IMR-90 (cell line): ENCODE measurements around the gene VPS35. TPM values are rescaled to one million over a fixed set of nuclear protein-coding genes. Genes with fewer than 3 reads are reported as not detected.

ENCODE experiments used
- ATAC-seq: fragments of 200-7000 bp; cut with Tn5 transposase; 2 replicates; pipeline ENCODE4 v1.9.1; 2020; ENCODE audit warnings: low read depth, mild to moderate bottlenecking, moderate library complexity
- BruUV-seq: library from RNA; stranded (reverse); fragments of 400-500 nt; replicated peaks from 2 replicates; lab custom pipeline; 2021; lab: Mats Ljungman, UMichigan
- CTCF ChIA-PET: fragments of 300-600 bp; formaldehyde crosslinking; extraction: SDS; loops from one replicate; lab custom pipeline; 2021; ENCODE audit warnings: antibody characterized with exemption; lab: Yijun Ruan, JAX
- POLR2A ChIA-PET: fragments of 300-600 bp; sonication (Branson Sonifier 250); formaldehyde crosslinking; loops from one replicate; lab custom pipeline; 2022; ENCODE audit warnings: antibody characterized with exemption; ENCODE audit not compliant: unreplicated experiment; lab: Charles Lee
- DNase-seq: peaks from one replicate; pipeline ENCODE4 v3.0.0; 2013
- H2AFZ ChIP-seq: replicated peaks from 2 replicates; pipeline ENCODE3; 2013; ENCODE audit warnings: low read length, mild to moderate bottlenecking; ENCODE audit not compliant: poor library complexity
- H2AK5ac ChIP-seq: 2 replicates; pipeline ENCODE4 v1.6.1; 2013; ENCODE audit warnings: low read depth, low read length, inconsistent platforms
- H2AK9ac ChIP-seq: replicated peaks from 2 replicates; pipeline ENCODE3; 2013; ENCODE audit warnings: mild to moderate bottlenecking, low read depth, low read length, moderate library complexity; ENCODE audit not compliant: poor library complexity
- H2BK120ac ChIP-seq: 2 replicates; pipeline ENCODE4 v1.6.1; 2013; ENCODE audit warnings: low read depth, low read length, inconsistent platforms
- H2BK15ac ChIP-seq: 3 replicates; pipeline ENCODE4 v1.6.1; 2013; ENCODE audit warnings: low read depth, low read length, inconsistent platforms
- H2BK20ac ChIP-seq: 2 replicates; pipeline ENCODE4 v1.6.1; 2013; ENCODE audit warnings: low read depth, mild to moderate bottlenecking, inconsistent platforms, low read length, moderate library complexity
- H2BK5ac ChIP-seq: 2 replicates; pipeline ENCODE4 v1.6.1; 2013; ENCODE audit warnings: mild to moderate bottlenecking, low read depth, low read length, inconsistent platforms; ENCODE audit not compliant: poor library complexity, severe bottlenecking
- H3K14ac ChIP-seq: replicated peaks from 2 replicates; pipeline ENCODE4 v1.6.1; 2013; ENCODE audit warnings: low read depth, low read length, inconsistent platforms
- H3K18ac ChIP-seq: 2 replicates; pipeline ENCODE4 v1.6.1; 2013; ENCODE audit warnings: low read depth, low read length, control low read depth
- H3K23ac ChIP-seq: 2 replicates; pipeline ENCODE4 v1.6.1; 2013; ENCODE audit warnings: low read depth, low read length, inconsistent platforms
- H3K27ac ChIP-seq: 2 replicates; pipeline ENCODE4 v1.5.1; 2013; ENCODE audit warnings: mild to moderate bottlenecking, control low read depth, low read length; ENCODE audit not compliant: insufficient read depth
- H3K27me3 ChIP-seq: 2 replicates; pipeline ENCODE4 v1.6.1; 2013; ENCODE audit warnings: low read length; ENCODE audit not compliant: control insufficient read depth, insufficient read depth
- H3K36me3 ChIP-seq: 2 replicates; pipeline ENCODE4 v1.6.1; 2013; ENCODE audit warnings: low read length, mixed read lengths; ENCODE audit not compliant: control insufficient read depth, insufficient read depth
- H3K4ac ChIP-seq: 2 replicates; pipeline ENCODE4 v1.6.1; 2013; ENCODE audit warnings: low read depth, low read length, inconsistent platforms
- H3K4me1 ChIP-seq: 2 replicates; pipeline ENCODE4 v1.6.1; 2013; ENCODE audit warnings: low read length, mixed read lengths; ENCODE audit not compliant: control insufficient read depth, insufficient read depth
- H3K4me2 ChIP-seq: 2 replicates; pipeline ENCODE4 v1.6.1; 2013; ENCODE audit warnings: low read depth, mild to moderate bottlenecking, control low read depth, low read length, moderate library complexity
- H3K4me3 ChIP-seq: 2 replicates; pipeline ENCODE4 v1.5.1; 2013; ENCODE audit warnings: low read depth, mild to moderate bottlenecking, control low read depth, low read length, moderate library complexity; ENCODE audit not compliant: insufficient read depth
- H3K56ac ChIP-seq: 2 replicates; pipeline ENCODE4 v1.6.1; 2013; ENCODE audit warnings: low read length, inconsistent platforms; ENCODE audit not compliant: insufficient read depth; ENCODE audit errors: extremely low read depth
- H3K79me1 ChIP-seq, 2 experiments: 2 replicates each; pipeline ENCODE4 v1.6.1; 2013; ENCODE audit warnings: low read length in 2 of 2, inconsistent platforms in 1 of 2, low read depth in 1 of 2
- H3K9ac ChIP-seq: 2 replicates; pipeline ENCODE4 v1.6.1; 2013; ENCODE audit warnings: low read depth, low read length, control low read depth
- H3K9me1 ChIP-seq: 2 replicates; pipeline ENCODE4 v1.6.1; 2013; ENCODE audit warnings: low read length, inconsistent platforms; ENCODE audit not compliant: insufficient read depth
- H3K9me3 ChIP-seq: 2 replicates; pipeline ENCODE4 v1.6.1; 2013; ENCODE audit warnings: low read length; ENCODE audit not compliant: control insufficient read depth, insufficient read depth
- H4K20me1 ChIP-seq: 2 replicates; pipeline ENCODE4 v1.6.1; 2013; ENCODE audit warnings: low read length, inconsistent platforms; ENCODE audit not compliant: insufficient read depth
- H4K5ac ChIP-seq: 2 replicates; pipeline ENCODE4 v1.6.1; 2013; ENCODE audit warnings: mild to moderate bottlenecking, low read depth, low read length, control low read depth
- H4K8ac ChIP-seq, 2 experiments: 2 replicates each; pipeline ENCODE4 v1.6.1; 2013; ENCODE audit warnings: low read depth in 2 of 2, low read length in 2 of 2, control low read depth in 1 of 2, inconsistent platforms in 1 of 2
- H4K91ac ChIP-seq: 2 replicates; pipeline ENCODE4 v1.6.1; 2013; ENCODE audit warnings: low read depth, low read length, inconsistent platforms; ENCODE audit not compliant: insufficient read depth
- BHLHE40 ChIP-seq: fragments of 150-350 bp; IDR thresholded peaks from 2 replicates; pipeline ENCODE4 v1.6.1; 2016; ENCODE audit warnings: mild to moderate bottlenecking, low read depth, low read length
- CEBPB ChIP-seq: IDR thresholded peaks from 2 replicates; pipeline ENCODE4 v1.6.1; 2012; ENCODE audit warnings: low read depth, low read length, improper control_type of control experiment
- CHD1 ChIP-seq: IDR thresholded peaks from 2 replicates; pipeline ENCODE4 v1.6.1; 2012; ENCODE audit warnings: low read depth, low read length, improper control_type of control experiment
- FOS ChIP-seq: fragments of 150-350 bp; IDR thresholded peaks from 2 replicates; pipeline ENCODE4 v1.6.1; 2016; ENCODE audit warnings: low read depth, low read length
- MAFK ChIP-seq: IDR thresholded peaks from 2 replicates; pipeline ENCODE4 v1.6.1; 2012; ENCODE audit warnings: low read depth, low read length, improper control_type of control experiment
- MAZ ChIP-seq: IDR thresholded peaks from 2 replicates; pipeline ENCODE4 v1.6.1; 2012; ENCODE audit warnings: low read depth, mild to moderate bottlenecking, low read length, improper control_type of control experiment, moderate library complexity, borderline replicate concordance
- MXI1 ChIP-seq: IDR thresholded peaks from 2 replicates; pipeline ENCODE4 v1.6.1; 2012; ENCODE audit warnings: low read depth, mild to moderate bottlenecking, low read length, moderate library complexity, borderline replicate concordance
- NFE2L2 ChIP-seq: fragments of 150-350 bp; IDR thresholded peaks from 2 replicates; pipeline ENCODE4 v1.6.1; 2016; ENCODE audit warnings: low read depth, mild to moderate bottlenecking, low read length
- POLR2A ChIP-seq: IDR thresholded peaks from 2 replicates; pipeline ENCODE4 v1.6.1; 2012; ENCODE audit warnings: mild to moderate bottlenecking, low read depth, low read length
- RAD21 ChIP-seq: IDR thresholded peaks from 2 replicates; pipeline ENCODE4 v1.6.1; 2012; ENCODE audit warnings: low read length, improper control_type of control experiment
- RCOR1 ChIP-seq: IDR thresholded peaks from 2 replicates; pipeline ENCODE4 v1.6.1; 2012; ENCODE audit warnings: mild to moderate bottlenecking, low read length, improper control_type of control experiment; ENCODE audit not compliant: insufficient replicate concordance
- RFX5 ChIP-seq: IDR thresholded peaks from 2 replicates; pipeline ENCODE4 v1.8.0; 2012; ENCODE audit warnings: low read depth, mild to moderate bottlenecking, low read length, moderate library complexity
- SMC3 ChIP-seq: fragments of 150-350 bp; IDR thresholded peaks from 2 replicates; pipeline ENCODE4 v1.6.1; 2016; ENCODE audit warnings: low read depth, mild to moderate bottlenecking, antibody characterized with exemption, low read length, moderate library complexity
- WGBS, 2 experiments: methylation state at CpG; one replicate each; pipeline versions ENCODE4 v1.1.5 to v1.1.7; 2013; ENCODE audit warnings: missing lambda C conversion rate in 2 of 2; ENCODE audit not compliant: insufficient read length in 1 of 2; ENCODE audit errors: extremely low coverage in 2 of 2; 5-methylcytosine and 5-hydroxymethylcytosine counted together
- dilution Hi-C: fragments of 300-500 bp; cut with HindIII; formaldehyde crosslinking; loops from one replicate; pipeline ENCODE4 v1.14.3; 2018; ENCODE audit warnings: low sequenced_read_pairs; ENCODE audit not compliant: unreplicated experiment
- in situ Hi-C: fragments of 300-500 bp; cut with MboI; formaldehyde crosslinking; loops from 3 replicates; pipeline ENCODE4 v1.14.3; 2019; ENCODE audit warnings: low sequenced_read_pairs, inconsistent platforms, mixed read lengths
- intact Hi-C: fragments of 100-400 bp; cut with micrococcal nuclease; formaldehyde crosslinking; loops from 2 replicates; pipeline ENCODE4 v1.10.0; 2022
- polyA plus RNA-seq, 3 experiments: library from polyadenylated mRNA; depleted of rRNA; stranded (reverse); fragments of >200 nt; gene quantifications; 2 replicates each; pipeline ENCODE4 v1.2.3, GENCODE V29; 2012; ENCODE audit warnings: low replicate concordance in 1 of 3
- total RNA-seq: library from RNA; depleted of rRNA; stranded (reverse); fragments of >200 nt; gene quantifications from 2 replicates; pipeline ENCODE4 v1.2.3, GENCODE V29; 2012
- TF ChIP-seq, protein P1 (sequence below): conservative IDR thresholded peaks from 2 replicates; pipeline ENCODE4 v1.5.1; 2012; ENCODE audit warnings: mild to moderate bottlenecking, low read depth, low read length, improper control_type of control experiment
- TF ChIP-seq, protein P2 (sequence below): fragments of 150-350 bp; IDR thresholded peaks from 2 replicates; pipeline ENCODE4 v1.6.1; 2016; ENCODE audit warnings: low read depth, mild to moderate bottlenecking, low read length, moderate library complexity, borderline replicate concordance
- TF ChIP-seq, protein P3 (sequence below): fragments of 150-350 bp; IDR thresholded peaks from 2 replicates; pipeline ENCODE4 v1.6.1; 2017; ENCODE audit warnings: mild to moderate bottlenecking, antibody characterized with exemption, low read length, low read depth

Gene VPS35
- total and polyA plus RNA-seq, 2 of the 4 experiments (the other 2 are of a cell fraction): 42.3 to 89.4 TPM

DNA sequence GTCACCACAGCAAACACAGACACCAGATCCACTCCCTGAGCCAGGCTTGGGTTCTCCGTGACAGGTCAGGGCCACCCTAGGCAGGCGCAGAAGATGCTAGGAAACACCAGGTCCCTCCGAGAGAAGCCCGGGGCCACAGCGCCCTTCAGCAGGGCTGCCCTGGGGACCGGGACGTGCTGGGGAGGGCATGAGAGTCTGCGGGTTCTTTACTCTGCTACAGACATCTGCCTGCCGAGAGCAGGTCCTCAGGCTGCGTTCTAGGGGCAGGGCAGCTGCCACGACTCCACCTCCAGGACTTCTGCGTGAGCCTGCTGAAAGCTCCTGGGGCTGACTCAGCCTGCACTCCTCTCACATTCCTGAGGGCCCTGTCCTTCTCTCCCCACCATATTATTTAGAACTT lies 47.7 kb upstream of the VPS35 start:
- CTCF ChIA-PET: no interaction called here
- intact Hi-C loops: no loop called here

More for the DNA sequence above, 47.7 kb upstream of the VPS35 start:
- Histone ChIP-seq H3K4me2 (no peak overlapping the region), H3K9ac (no peak overlapping the region), H2BK20ac (no peak overlapping the region), H3K56ac (no peak overlapping the region), H2AK9ac (no peak overlapping the region), H2AK5ac (no peak overlapping the region), H3K14ac (no peak overlapping the region), H3K23ac (no peak overlapping the region), H3K27ac (no peak overlapping the region), H3K9me1 (no peaks in the 10 kb centered on the region), H3K79me1 (no peaks in the 10 kb centered on the region), H3K27me3 (no peaks in the 10 kb centered on the region), H3K9me3 (no peaks in the 10 kb centered on the region), H3K4ac (no peak overlapping the region), H4K20me1 (no peaks in the 10 kb centered on the region; the same call in 1 of the 2 replicates), H3K18ac (no peak overlapping the region), H4K91ac (no peak overlapping the region), H4K5ac (no peak overlapping the region), H3K4me3 (no peak overlapping the region), H4K8ac (no peak overlapping the region), H3K4me1 (peaks cover 2% of the 10 kb centered on the region; the same call in 1 of the 2 replicates), H2BK15ac (no peak overlapping the region), H2BK120ac (no peak overlapping the region), H2AFZ (no peak overlapping the region), H3K36me3 (no peaks in the 10 kb centered on the region), H2BK5ac (no peak overlapping the region)
- BruUV-seq: no TSS peak
- WGBS, 2 experiments: 100% methylated on average over 3 of the region's 12 CpGs; no CpG with 5 or more reads in 1 of the 2 experiments
- no peak for DNase-seq
- in situ Hi-C loops (no loop called here), dilution Hi-C loops (no loop called here)
- TF ChIP-seq RAD21 (no peak), MXI1 (no peak), RCOR1 (no peak), RFX5 (no peak), FOS (no peak), SMC3 (no peak), CEBPB (no peak), POLR2A (no peak), MAZ (no peak), CHD1 (no peak), MAFK (no peak), NFE2L2 (no peak), BHLHE40 (no peak)
- TF ChIP-seq, protein P1, sequence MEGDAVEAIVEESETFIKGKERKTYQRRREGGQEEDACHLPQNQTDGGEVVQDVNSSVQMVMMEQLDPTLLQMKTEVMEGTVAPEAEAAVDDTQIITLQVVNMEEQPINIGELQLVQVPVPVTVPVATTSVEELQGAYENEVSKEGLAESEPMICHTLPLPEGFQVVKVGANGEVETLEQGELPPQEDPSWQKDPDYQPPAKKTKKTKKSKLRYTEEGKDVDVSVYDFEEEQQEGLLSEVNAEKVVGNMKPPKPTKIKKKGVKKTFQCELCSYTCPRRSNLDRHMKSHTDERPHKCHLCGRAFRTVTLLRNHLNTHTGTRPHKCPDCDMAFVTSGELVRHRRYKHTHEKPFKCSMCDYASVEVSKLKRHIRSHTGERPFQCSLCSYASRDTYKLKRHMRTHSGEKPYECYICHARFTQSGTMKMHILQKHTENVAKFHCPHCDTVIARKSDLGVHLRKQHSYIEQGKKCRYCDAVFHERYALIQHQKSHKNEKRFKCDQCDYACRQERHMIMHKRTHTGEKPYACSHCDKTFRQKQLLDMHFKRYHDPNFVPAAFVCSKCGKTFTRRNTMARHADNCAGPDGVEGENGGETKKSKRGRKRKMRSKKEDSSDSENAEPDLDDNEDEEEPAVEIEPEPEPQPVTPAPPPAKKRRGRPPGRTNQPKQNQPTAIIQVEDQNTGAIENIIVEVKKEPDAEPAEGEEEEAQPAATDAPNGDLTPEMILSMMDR: no peak
- TF ChIP-seq, protein P2, sequence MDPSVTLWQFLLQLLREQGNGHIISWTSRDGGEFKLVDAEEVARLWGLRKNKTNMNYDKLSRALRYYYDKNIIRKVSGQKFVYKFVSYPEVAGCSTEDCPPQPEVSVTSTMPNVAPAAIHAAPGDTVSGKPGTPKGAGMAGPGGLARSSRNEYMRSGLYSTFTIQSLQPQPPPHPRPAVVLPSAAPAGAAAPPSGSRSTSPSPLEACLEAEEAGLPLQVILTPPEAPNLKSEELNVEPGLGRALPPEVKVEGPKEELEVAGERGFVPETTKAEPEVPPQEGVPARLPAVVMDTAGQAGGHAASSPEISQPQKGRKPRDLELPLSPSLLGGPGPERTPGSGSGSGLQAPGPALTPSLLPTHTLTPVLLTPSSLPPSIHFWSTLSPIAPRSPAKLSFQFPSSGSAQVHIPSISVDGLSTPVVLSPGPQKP: no peak
- TF ChIP-seq, protein P3, sequence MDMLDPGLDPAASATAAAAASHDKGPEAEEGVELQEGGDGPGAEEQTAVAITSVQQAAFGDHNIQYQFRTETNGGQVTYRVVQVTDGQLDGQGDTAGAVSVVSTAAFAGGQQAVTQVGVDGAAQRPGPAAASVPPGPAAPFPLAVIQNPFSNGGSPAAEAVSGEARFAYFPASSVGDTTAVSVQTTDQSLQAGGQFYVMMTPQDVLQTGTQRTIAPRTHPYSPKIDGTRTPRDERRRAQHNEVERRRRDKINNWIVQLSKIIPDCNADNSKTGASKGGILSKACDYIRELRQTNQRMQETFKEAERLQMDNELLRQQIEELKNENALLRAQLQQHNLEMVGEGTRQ: no peak
- peak; percentile 92 for ATAC-seq
- POLR2A ChIA-PET: no interaction called here
